Natural killer cell treated with Interleukin-12 subunit alpha and Interleukin-12 subunit beta and Interleukin-15 and Interleukin-18, amount 100 ng/mL, for 72 hours (primary cell): ENCODE results near the gene HM13. TPM values are rescaled to one million over a fixed set of nuclear protein-coding genes. Genes with fewer than 3 reads are reported as not detected.

Experiments
- total RNA-seq, 2 donors: library from RNA; stranded (reverse); gene quantifications; one replicate each; pipeline ENCODE4 v1.2.3, GENCODE V29; 2022

HM13 gene
- total RNA-seq, 2 donors from 2014 or later: 233 to 257 TPM

Other genes with a start within 250 kb of the HM13 start
- gene DEFB116, start 205.9 kb upstream of the HM13 start, total RNA-seq: not detected
- gene DEFB118, start 145.8 kb upstream of the HM13 start, total RNA-seq: not detected
- not detected for gene DEFB119, start 123.9 kb upstream of the HM13 start, total RNA-seq
- gene DEFB121, start 108.2 kb upstream of the HM13 start, total RNA-seq: not detected
- not detected for gene DEFB123, start 73.8 kb upstream of the HM13 start, total RNA-seq
- gene DEFB124, start 39.3 kb upstream of the HM13 start, total RNA-seq: not detected
- not detected for gene REM1, start 39.2 kb upstream of the HM13 start, total RNA-seq
- gene ID1, start 90.8 kb downstream of the HM13 start, total RNA-seq: 1 to 10 TPM in 1 of 2 donors, under 1 TPM in 1; 0.52 to 1.4 TPM
- gene COX4I2, start 123.5 kb downstream of the HM13 start, total RNA-seq: not detected
- 100 to 1,000 TPM; 140 to 325 TPM for gene BCL2L1, start 208.4 kb downstream of the HM13 start, total RNA-seq
- gene TPX2, start 224.8 kb downstream of the HM13 start, total RNA-seq: 100 to 1,000 TPM in 1 of 2 donors, 10 to 100 TPM in 1; 51.8 to 102 TPM